Endothelial cell of umbilical vein (primary cell): Measurements from ENCODE around the gene INSIG2. TPM values are rescaled to one million over a fixed set of nuclear protein-coding genes. Genes with fewer than 3 reads are reported as not detected.

Source experiments
- BruUV-seq: library from RNA; stranded (reverse); fragments of 400-500 nt; replicated peaks from 2 replicates; lab custom pipeline; 2021; lab: Mats Ljungman, UMichigan
- CTCF ChIA-PET: fragments of 300-600, 350-600 bp; sonication (Branson Sonifier 250); formaldehyde crosslinking; loops from one replicate; lab custom pipeline; 2021; ENCODE audit warnings: antibody characterized with exemption, inconsistent platforms; lab: Charles Lee
- POLR2A ChIA-PET: fragments of 300-600, 350-600 bp; sonication (Branson Sonifier 250); formaldehyde crosslinking; loops from one replicate; lab custom pipeline; 2021; ENCODE audit warnings: antibody characterized with exemption, inconsistent platforms; lab: Charles Lee
- DNase-seq: peaks from one replicate; pipeline ENCODE4 v3.0.0-alpha.2; 2011; ENCODE audit warnings: low read depth, low spot score
- FAIRE-seq: peaks from 2 replicates; lab custom pipeline; 2011; peaks lifted over from hg19 to GRCh38; lab: Jason Lieb, UNC
- H2AFZ ChIP-seq: 2 replicates; pipeline ENCODE4 v1.6.0; 2012; ENCODE audit warnings: low read depth, low read length, control low read depth, inconsistent platforms
- H3K27ac ChIP-seq: 2 replicates; pipeline ENCODE4 v1.5.1; 2011; ENCODE audit warnings: low read depth, mild to moderate bottlenecking, control low read depth, low read length, moderate library complexity; ENCODE audit not compliant: insufficient read depth
- H3K27me3 ChIP-seq, 2 experiments: 2 replicates each; pipeline versions ENCODE4 v1.6.0 to v1.6.1; 2011; ENCODE audit warnings: low read length in 2 of 2, mixed read lengths in 1 of 2; ENCODE audit not compliant: control insufficient read depth in 2 of 2, insufficient read depth in 2 of 2
- H3K36me3 ChIP-seq, 2 experiments: 2 replicates in 1 of 2; 3 replicates in 1 of 2; pipeline ENCODE4 v1.5.1; 2011; ENCODE audit warnings: low read length in 2 of 2, mild to moderate bottlenecking in 1 of 2, moderate library complexity in 1 of 2; ENCODE audit not compliant: control insufficient read depth in 2 of 2, insufficient read depth in 2 of 2; ENCODE audit errors: extremely low read depth in 1 of 2
- H3K4me1 ChIP-seq: 3 replicates; pipeline ENCODE4 v1.5.1; 2011; ENCODE audit warnings: mild to moderate bottlenecking, low read length; ENCODE audit not compliant: control insufficient read depth, insufficient read depth; ENCODE audit errors: extremely low read depth
- H3K4me2 ChIP-seq: 2 replicates; pipeline ENCODE4 v1.6.1; 2011; ENCODE audit warnings: low read length, control low read depth, mixed read lengths; ENCODE audit not compliant: insufficient read depth
- H3K4me3 ChIP-seq, 3 experiments: fragments of 200-600 bp in 1 of 3; sonication (generic), shearing (Covaris generic) in 1 of 3; replicated peaks in 1 of 3; 2 replicates each; pipeline ENCODE4 v1.5.1; 2011 to 2016; ENCODE audit warnings: control low read depth in 3 of 3, low read length in 3 of 3, mild to moderate bottlenecking in 2 of 3, inconsistent platforms in 1 of 3, low read depth in 1 of 3, moderate library complexity in 1 of 3; ENCODE audit not compliant: insufficient read depth in 1 of 3
- H3K79me2 ChIP-seq: 2 replicates; pipeline ENCODE4 v1.6.0; 2012; ENCODE audit warnings: low read length, inconsistent platforms; ENCODE audit not compliant: control insufficient read depth, insufficient read depth
- H3K9ac ChIP-seq: replicated peaks from 2 replicates; pipeline ENCODE3; 2011; ENCODE audit warnings: low read length, control low read depth; ENCODE audit not compliant: insufficient read depth; ENCODE audit errors: extremely low read depth
- H3K9me1 ChIP-seq: replicated peaks from 3 replicates; pipeline ENCODE4 v1.6.0; 2011; ENCODE audit warnings: mild to moderate bottlenecking, low read length; ENCODE audit not compliant: control insufficient read depth, insufficient read depth; ENCODE audit errors: extremely low read depth
- H3K9me3 ChIP-seq: replicated peaks from 2 replicates; pipeline ENCODE4 v1.5.1; 2012; ENCODE audit warnings: low read length, inconsistent platforms; ENCODE audit not compliant: control insufficient read depth, insufficient read depth
- H4K20me1 ChIP-seq: replicated peaks from 2 replicates; pipeline ENCODE3; 2011; ENCODE audit warnings: mild to moderate bottlenecking, low read length; ENCODE audit not compliant: control insufficient read depth, insufficient read depth; ENCODE audit errors: extremely low read depth
- EZH2 ChIP-seq: IDR thresholded peaks from 2 replicates; pipeline ENCODE4 v1.6.1; 2012; ENCODE audit warnings: borderline replicate concordance, low read depth, mild to moderate bottlenecking, moderate library complexity, low read length, inconsistent platforms; ENCODE audit not compliant: severe bottlenecking
- FOS ChIP-seq: IDR thresholded peaks from 2 replicates; pipeline ENCODE4 v1.6.1; 2011; ENCODE audit warnings: mild to moderate bottlenecking, low read length, moderate library complexity, borderline replicate concordance; ENCODE audit not compliant: insufficient read depth
- GATA2 ChIP-seq: IDR thresholded peaks from 2 replicates; pipeline ENCODE4 v1.7.0; 2011; ENCODE audit warnings: low read depth, mild to moderate bottlenecking, moderate library complexity, mixed read lengths, low read length; ENCODE audit not compliant: insufficient read length, insufficient read depth
- JUN ChIP-seq: IDR thresholded peaks from 2 replicates; pipeline ENCODE4 v1.6.1; 2011; ENCODE audit warnings: borderline replicate concordance, low read depth; ENCODE audit not compliant: insufficient read length, insufficient read depth
- MYC ChIP-seq: IDR thresholded peaks from one replicate; pipeline ENCODE4 v1.6.1; 2011; ENCODE audit warnings: mild to moderate bottlenecking, low read depth, low read length
- POLR2A ChIP-seq: IDR thresholded peaks from 2 replicates; pipeline ENCODE4 v1.6.1; 2012; ENCODE audit warnings: low read depth, mild to moderate bottlenecking, control low read depth, low read length
- POLR2AphosphoS5 ChIP-seq: IDR thresholded peaks from 2 replicates; pipeline ENCODE4 v1.6.1; 2012; ENCODE audit warnings: low read depth, mild to moderate bottlenecking, control low read depth, low read length, moderate library complexity; ENCODE audit not compliant: insufficient read depth
- dilution Hi-C: fragments of 300-500 bp; cut with MboI; formaldehyde crosslinking; loops from one replicate; pipeline ENCODE4 v1.15.0; 2019; ENCODE audit warnings: low sequenced_read_pairs; ENCODE audit not compliant: extremely low pct_ligation_motif_present
- intact Hi-C: fragments of 100-400 bp; cut with micrococcal nuclease; formaldehyde crosslinking; loops from one replicate; pipeline ENCODE4 v1.10.0; 2022
- polyA plus RNA-seq, 4 experiments: library from polyadenylated mRNA; depleted of rRNA in 3 of 4; stranded (reverse) in 3 of 4; unstranded in 1 of 4; fragments of >200 nt; gene quantifications; 2 replicates each; pipeline versions ENCODE4 v1.2.1 to v1.2.3, GENCODE V29; 2011 to 2012; ENCODE audit warnings: missing spikeins in 1 of 4
- total RNA-seq: library from RNA; stranded (reverse); gene quantifications from 2 replicates; pipeline ENCODE4 v1.2.3, GENCODE V29; 2021
- TF ChIP-seq, protein P1 (sequence below): IDR thresholded peaks from 2 replicates; pipeline ENCODE4 v1.6.1; 2011; ENCODE audit not compliant: insufficient read depth, insufficient read length
- TF ChIP-seq, protein P2 (sequence below), 2 donors: IDR thresholded peaks; 1 replicate in 1 of 2; 2 replicates in 1 of 2; pipeline ENCODE4 v1.5.1; 2011; ENCODE audit warnings: low read length in 2 of 2, mild to moderate bottlenecking in 2 of 2, moderate library complexity in 2 of 2, control low read depth in 1 of 2, inconsistent platforms in 1 of 2, low read depth in 1 of 2; ENCODE audit not compliant: insufficient read depth in 1 of 2; ENCODE audit errors: extremely low read depth in 1 of 2

Gene INSIG2
- total and polyA plus RNA-seq, 2 donors (not counting 3 experiments of a cell fraction or from before 2014, with no cell fraction given): 24.1 to 26.9 TPM

DNA sequence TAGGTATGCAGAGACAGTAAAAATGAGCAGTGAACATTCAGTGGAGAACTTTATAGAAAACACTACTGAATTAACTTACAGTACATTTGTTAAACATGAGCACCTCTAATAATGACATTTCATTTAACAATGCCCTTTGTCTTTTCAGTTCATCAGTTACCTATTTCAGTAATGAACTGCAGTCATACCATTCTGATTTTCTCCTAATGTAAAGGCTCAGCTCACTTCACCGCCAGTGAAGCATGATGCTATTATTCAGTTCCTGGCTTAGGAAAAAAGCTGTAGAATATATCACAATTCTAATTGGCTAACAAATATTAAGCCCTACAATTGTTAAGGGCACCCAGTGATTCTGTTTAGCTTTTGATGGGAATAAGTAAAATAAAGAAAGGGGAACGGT, 37.3 kb upstream of the INSIG2 start:
- H3K9me1 ChIP-seq: no peaks in the 10 kb centered on the region
- no peak overlapping the region for H3K4me2 ChIP-seq
- H3K9me3 ChIP-seq: no peaks in the 10 kb centered on the region
- H3K4me3 ChIP-seq: no peak overlapping the region
- H4K20me1 ChIP-seq: no peaks in the 10 kb centered on the region
- dilution Hi-C loops (no loop called here), intact Hi-C loops (no loop called here)
- no peak overlapping the region for H3K9ac ChIP-seq
- H2AFZ ChIP-seq: no peak overlapping the region
- peaks cover 26% of the 10 kb centered on the region for H3K4me1 ChIP-seq
- BruUV-seq: no TSS peak
- no peaks in the 10 kb centered on the region for H3K36me3 ChIP-seq
- DNase-seq (no peak), FAIRE-seq (no peak)
- no peak overlapping the region for H3K27ac ChIP-seq
- TF ChIP-seq, protein P1, sequence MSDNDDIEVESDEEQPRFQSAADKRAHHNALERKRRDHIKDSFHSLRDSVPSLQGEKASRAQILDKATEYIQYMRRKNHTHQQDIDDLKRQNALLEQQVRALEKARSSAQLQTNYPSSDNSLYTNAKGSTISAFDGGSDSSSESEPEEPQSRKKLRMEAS: no peak
- TF ChIP-seq POLR2A (no peak), MYC (no peak), EZH2 (no peak), JUN (no peak), FOS (no peak), POLR2AphosphoS5 (no peak), GATA2 (no peak)
- TF ChIP-seq, protein P2, sequence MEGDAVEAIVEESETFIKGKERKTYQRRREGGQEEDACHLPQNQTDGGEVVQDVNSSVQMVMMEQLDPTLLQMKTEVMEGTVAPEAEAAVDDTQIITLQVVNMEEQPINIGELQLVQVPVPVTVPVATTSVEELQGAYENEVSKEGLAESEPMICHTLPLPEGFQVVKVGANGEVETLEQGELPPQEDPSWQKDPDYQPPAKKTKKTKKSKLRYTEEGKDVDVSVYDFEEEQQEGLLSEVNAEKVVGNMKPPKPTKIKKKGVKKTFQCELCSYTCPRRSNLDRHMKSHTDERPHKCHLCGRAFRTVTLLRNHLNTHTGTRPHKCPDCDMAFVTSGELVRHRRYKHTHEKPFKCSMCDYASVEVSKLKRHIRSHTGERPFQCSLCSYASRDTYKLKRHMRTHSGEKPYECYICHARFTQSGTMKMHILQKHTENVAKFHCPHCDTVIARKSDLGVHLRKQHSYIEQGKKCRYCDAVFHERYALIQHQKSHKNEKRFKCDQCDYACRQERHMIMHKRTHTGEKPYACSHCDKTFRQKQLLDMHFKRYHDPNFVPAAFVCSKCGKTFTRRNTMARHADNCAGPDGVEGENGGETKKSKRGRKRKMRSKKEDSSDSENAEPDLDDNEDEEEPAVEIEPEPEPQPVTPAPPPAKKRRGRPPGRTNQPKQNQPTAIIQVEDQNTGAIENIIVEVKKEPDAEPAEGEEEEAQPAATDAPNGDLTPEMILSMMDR (IDR thresholded peaks at IDR 0.05; ENCODE audit: extremely low read depth in 1 of 2, insufficient read depth in 1 of 2, low read depth in 1 of 2, low read length in 2 of 2): no peak
- ChIA-PET CTCF (interaction anchor here (0.6 to 4.0 kb wide), 11 partner anchors 10 to 812 kb away, joined by 3 to 15 read pairs (median 4); no protein-coding TSS in a partner anchor), POLR2A (no interaction called here)
- peaks cover 8% of the 10 kb centered on the region in 2 experiments for H3K27me3 ChIP-seq
- no peaks in the 10 kb centered on the region for H3K79me2 ChIP-seq
